ENCODE results near the gene KLHDC1.
A peak's percentile ranks its signal among the peaks of the same experiment; 100 is the strongest.
"Not testable (repeated sequence)": the region's sequence is repeated elsewhere in the genome, so short reads cannot be mapped to it uniquely, and the experiment has no call there.

Gene KLHDC1

GRCh38 chr14:49692811-49693734, at the start of gene KLHDC1:
Gene KLHDC1 (plus strand): TSS chr14:49693120. CDS start chr14:49693195, 75 bp downstream.
- Mint-ChIP-seq H3K4me3 (peak within 1 kb of the TSS; percentile 91), H3K27me3 (no peaks in the 10 kb centered on the region)

GRCh38 chr14:49653508-49653907, 39.4 kb upstream of the KLHDC1 start:
- peaks cover 3% of the 10 kb centered on the region for H3K4me1 Mint-ChIP-seq (ENCODE audit: low read depth)
- peaks cover 3% of the 10 kb centered on the region for H3K36me3 Mint-ChIP-seq
- H3K9me3 Mint-ChIP-seq (ENCODE audit: low read depth): no peaks in the 10 kb centered on the region
- H3K4me3 Mint-ChIP-seq: no peak overlapping the region
- H3K27ac Mint-ChIP-seq: no peak overlapping the region
- H3K27me3 Mint-ChIP-seq: no peaks in the 10 kb centered on the region

More at GRCh38 chr14:49692811-49693734, at the start of gene KLHDC1:
- H3K4me1 Mint-ChIP-seq (ENCODE audit: low read depth): peaks cover 40% of the 10 kb centered on the region
- H3K27ac Mint-ChIP-seq: peak within 1 kb of the TSS; percentile 86
- no peaks in the 10 kb centered on the region for H3K9me3 Mint-ChIP-seq (ENCODE audit: low read depth)
- no peaks in the 10 kb centered on the region for H3K36me3 Mint-ChIP-seq

GRCh38 chr14:49654511-49654910, 38.4 kb upstream of the KLHDC1 start:
- H3K4me3 Mint-ChIP-seq: no peak overlapping the region
- no peak overlapping the region for H3K27ac Mint-ChIP-seq
- no peaks in the 10 kb centered on the region for H3K27me3 Mint-ChIP-seq
- no peaks in the 10 kb centered on the region for H3K9me3 Mint-ChIP-seq (ENCODE audit: low read depth)
- H3K36me3 Mint-ChIP-seq: peaks cover 3% of the 10 kb centered on the region
- H3K4me1 Mint-ChIP-seq (ENCODE audit: low read depth): peaks cover 3% of the 10 kb centered on the region

GRCh38 chr14:49657500-49657899, 35.4 kb upstream of the KLHDC1 start:
- not testable (repeated sequence) for H3K9me3 Mint-ChIP-seq (ENCODE audit: low read depth); H3K27ac Mint-ChIP-seq; H3K4me1 Mint-ChIP-seq (ENCODE audit: low read depth); H3K4me3 Mint-ChIP-seq; H3K36me3 Mint-ChIP-seq; H3K27me3 Mint-ChIP-seq

GRCh38 chr14:49659526-49660455, 33.1 kb upstream of the KLHDC1 start:
- Mint-ChIP-seq H3K4me1 (ENCODE audit: low read depth) (no peaks in the 10 kb centered on the region), H3K9me3 (ENCODE audit: low read depth) (no peaks in the 10 kb centered on the region), H3K4me3 (no peak overlapping the region)

GRCh38 chr14:49670475-49670874, 22.4 kb upstream of the KLHDC1 start:
- Mint-ChIP-seq H3K9me3 (ENCODE audit: low read depth) (no peaks in the 10 kb centered on the region), H3K4me1 (ENCODE audit: low read depth) (no peaks in the 10 kb centered on the region), H3K27me3 (no peaks in the 10 kb centered on the region), H3K27ac (no peak overlapping the region), H3K36me3 (peaks cover 20% of the 10 kb centered on the region), H3K4me3 (no peak overlapping the region)

More at GRCh38 chr14:49659526-49660455, 33.1 kb upstream of the KLHDC1 start:
- no peaks in the 10 kb centered on the region for H3K27me3 Mint-ChIP-seq
- H3K36me3 Mint-ChIP-seq: peaks cover 5% of the 10 kb centered on the region
- no peak overlapping the region for H3K27ac Mint-ChIP-seq

- Mint-ChIP-seq H3K27ac (no peak overlapping the region), H3K4me1 (ENCODE audit: low read depth) (no peaks in the 10 kb centered on the region), H3K4me3 (no peak overlapping the region), H3K27me3 (no peaks in the 10 kb centered on the region), H3K36me3 (peaks cover 20% of the 10 kb centered on the region), H3K9me3 (ENCODE audit: low read depth) (no peaks in the 10 kb centered on the region)
Observed at GRCh38 chr14:49673586-49673985, 19.3 kb upstream of the KLHDC1 start.

- Mint-ChIP-seq H3K4me3 (no peak overlapping the region), H3K27ac (no peak overlapping the region), H3K27me3 (no peaks in the 10 kb centered on the region), H3K36me3 (peaks cover 22% of the 10 kb centered on the region), H3K9me3 (ENCODE audit: low read depth) (no peaks in the 10 kb centered on the region), H3K4me1 (ENCODE audit: low read depth) (no peaks in the 10 kb centered on the region)
Observed at GRCh38 chr14:49677643-49678042, 15.3 kb upstream of the KLHDC1 start.

- no peak overlapping the region for H3K27ac Mint-ChIP-seq
- no peaks in the 10 kb centered on the region for H3K4me1 Mint-ChIP-seq (ENCODE audit: low read depth)
- H3K9me3 Mint-ChIP-seq (ENCODE audit: low read depth): no peaks in the 10 kb centered on the region
- H3K27me3 Mint-ChIP-seq: no peaks in the 10 kb centered on the region
- no peak overlapping the region for H3K4me3 Mint-ChIP-seq
- H3K36me3 Mint-ChIP-seq: peaks cover 10% of the 10 kb centered on the region
Observed at GRCh38 chr14:49679271-49679670, 13.6 kb upstream of the KLHDC1 start.

GRCh38 chr14:49686425-49686824, 6.5 kb upstream of the KLHDC1 start:
- Mint-ChIP-seq H3K36me3 (peaks cover 2% of the 10 kb centered on the region), H3K27ac (peak overlapping the region; percentile 35), H3K4me3 (peak overlapping the region; percentile 91), H3K9me3 (ENCODE audit: low read depth) (no peaks in the 10 kb centered on the region), H3K27me3 (no peaks in the 10 kb centered on the region), H3K4me1 (ENCODE audit: low read depth) (peaks cover 20% of the 10 kb centered on the region)

- no peaks in the 10 kb centered on the region for H3K36me3 Mint-ChIP-seq
- H3K27ac Mint-ChIP-seq: peak within 1 kb of the TSS; percentile 89
- peak within 1 kb of the TSS; percentile 91 for H3K4me3 Mint-ChIP-seq
- H3K4me1 Mint-ChIP-seq (ENCODE audit: low read depth): peaks cover 28% of the 10 kb centered on the region
- no peaks in the 10 kb centered on the region for H3K9me3 Mint-ChIP-seq (ENCODE audit: low read depth)
- H3K27me3 Mint-ChIP-seq: no peaks in the 10 kb centered on the region
Observed at GRCh38 chr14:49687942-49688700, 4.8 kb upstream of the KLHDC1 start, which contains the start of gene POLE2. Gene POLE2 (minus strand): TSS chr14:49688214. CDS start chr14:49688203, 11 bp downstream.

GRCh38 chr14:49688701-49689030, 4.3 kb upstream of the KLHDC1 start:
- Mint-ChIP-seq H3K36me3 (no peaks in the 10 kb centered on the region), H3K4me1 (ENCODE audit: low read depth) (peaks cover 28% of the 10 kb centered on the region), H3K4me3 (peak overlapping the region; percentile 91), H3K27me3 (no peaks in the 10 kb centered on the region), H3K9me3 (ENCODE audit: low read depth) (no peaks in the 10 kb centered on the region), H3K27ac (peak overlapping the region; percentile 89)

GRCh38 chr14:49691031-49691430, 1.9 kb upstream of the KLHDC1 start:
- Mint-ChIP-seq H3K4me3 (peak overlapping the region; percentile 33), H3K27ac (peak overlapping the region; percentile 24), H3K27me3 (no peaks in the 10 kb centered on the region), H3K36me3 (no peaks in the 10 kb centered on the region), H3K9me3 (ENCODE audit: low read depth) (no peaks in the 10 kb centered on the region), H3K4me1 (ENCODE audit: low read depth) (peaks cover 43% of the 10 kb centered on the region)

GRCh38 chr14:49692193-49692757, 645 bp upstream of the KLHDC1 start:
- peak overlapping the region; percentile 86 for H3K27ac Mint-ChIP-seq
- H3K4me1 Mint-ChIP-seq (ENCODE audit: low read depth): peaks cover 43% of the 10 kb centered on the region
- H3K9me3 Mint-ChIP-seq (ENCODE audit: low read depth): no peaks in the 10 kb centered on the region
- peak overlapping the region; percentile 91 for H3K4me3 Mint-ChIP-seq
- H3K36me3 Mint-ChIP-seq: no peaks in the 10 kb centered on the region
- H3K27me3 Mint-ChIP-seq: no peaks in the 10 kb centered on the region

Measured in activated naive CD8-positive, alpha-beta T cell (primary cell).